Posterior vena cava (tissue), 2 donors: Measurements from ENCODE around the gene FAM53B. TPM values are rescaled to one million over a fixed set of nuclear protein-coding genes. Genes with fewer than 3 reads are reported as not detected.

Experiments used
- DNase-seq: peaks from one replicate; pipeline ENCODE4 v3.0.0-alpha.2; 2020; ENCODE audit warnings: low spot score
- intact Hi-C, 2 donors: fragments of 100-400 bp; cut with DNase I; formaldehyde crosslinking; loops; one replicate each; pipeline versions ENCODE4 v1.14.1 to v1.14.2; 2022 to 2023
- total RNA-seq, 2 donors: library from RNA; stranded (reverse); fragmentation: NEBNext Ultra II Directional; extraction: Animal tissue kit (Norgen Biotek cat#: 25700); gene quantifications; one replicate each; pipeline ENCODE4 v1.2.1, GENCODE V29; 2021
- donor health status: DM: yes; HTN: yes; CAD: no.
- donor health status: DM: yes; HTN: yes; CAD: no.

FAM53B gene
- total RNA-seq, 2 donors from 2014 or later, result 15.6 to 21.4 TPM

GRCh38 chr10:124645467-124646095 lies 98.6 kb downstream of the FAM53B start:
- DNase-seq, result no peak
- intact Hi-C loops, result loop anchor here in 1 of 2 donors (10.0 kb wide), 1 partner anchor 89 kb away; no protein-coding TSS in a partner anchor

GRCh38 chr10:124644771-124645415 lies 99.3 kb downstream of the FAM53B start:
- no peak for DNase-seq
- intact Hi-C loops, result loop anchor here in 1 of 2 donors (10.0 kb wide), 1 partner anchor 90 kb away; no protein-coding TSS in a partner anchor

- DNase-seq, result no peak
- intact Hi-C loops, result loop anchor here in 1 of 2 donors (10.0 kb wide), 1 partner anchor 91 kb away; no protein-coding TSS in a partner anchor
These were observed 99.9 kb downstream of the FAM53B start for GRCh38 chr10:124644236-124644635.

- no peak for DNase-seq
- intact Hi-C loops, result loop anchor here in 1 of 2 donors (10.0 kb wide), 1 partner anchor 91 kb away; no protein-coding TSS in a partner anchor
These were observed 100.7 kb downstream of the FAM53B start for GRCh38 chr10:124643330-124644009.

GRCh38 chr10:124642088-124642710 lies 102.0 kb downstream of the FAM53B start:
- no peak for DNase-seq
- intact Hi-C loops, result loop anchor here in 1 of 2 donors (10.0 kb wide), 1 partner anchor 93 kb away; no protein-coding TSS in a partner anchor

GRCh38 chr10:124641282-124642087 lies 102.7 kb downstream of the FAM53B start:
- intact Hi-C loops, result loop anchor here in 1 of 2 donors (10.0 kb wide), 1 partner anchor 93 kb away; no protein-coding TSS in a partner anchor
- DNase-seq, result no peak

GRCh38 chr10:124640538-124641231 lies 103.5 kb downstream of the FAM53B start:
- DNase-seq, result no peak
- intact Hi-C loops, result loop anchor here in 1 of 2 donors (10.0 kb wide), 1 partner anchor 94 kb away; no protein-coding TSS in a partner anchor

GRCh38 chr10:124640056-124640455 lies 104.1 kb downstream of the FAM53B start:
- intact Hi-C loops, result loop anchor here in 1 of 2 donors (10.0 kb wide), 1 partner anchor 95 kb away; no protein-coding TSS in a partner anchor
- DNase-seq, result no peak

GRCh38 chr10:124639646-124640045 lies 104.5 kb downstream of the FAM53B start:
- intact Hi-C loops, result loop anchor here in 1 of 2 donors (10.0 kb wide), 1 partner anchor 95 kb away; no protein-coding TSS in a partner anchor
- DNase-seq, result no peak

GRCh38 chr10:124639206-124639605 lies 105.0 kb downstream of the FAM53B start:
- intact Hi-C loops, result no loop called here
- DNase-seq, result no peak

GRCh38 chr10:124637746-124638145 lies 106.4 kb downstream of the FAM53B start:
- intact Hi-C loops, result no loop called here

GRCh38 chr10:124637091-124637700 lies 107.0 kb downstream of the FAM53B start:
- intact Hi-C loops, result no loop called here
- no peak for DNase-seq

More at GRCh38 chr10:124637746-124638145, 106.4 kb downstream of the FAM53B start:
- no peak for DNase-seq

GRCh38 chr10:124636271-124636995 lies 107.7 kb downstream of the FAM53B start:
- DNase-seq, result no peak
- intact Hi-C loops, result no loop called here

GRCh38 chr10:124632566-124632965 lies 111.6 kb downstream of the FAM53B start:
- DNase-seq, result no peak
- intact Hi-C loops, result loop anchor here in 1 of 2 donors (5.0 kb wide), 1 partner anchor 110 kb away; the partner anchor contains the start of gene FAM53B

GRCh38 chr10:124632064-124632531 lies 112.1 kb downstream of the FAM53B start:
- intact Hi-C loops, result loop anchor here in 1 of 2 donors (5.0 kb wide), 1 partner anchor 110 kb away; the partner anchor contains the start of gene FAM53B
- no peak for DNase-seq

- DNase-seq, result no peak
- intact Hi-C loops, result loop anchor here in 1 of 2 donors (5.0 kb wide), 1 partner anchor 112 kb away; the partner anchor contains the start of gene FAM53B
These were observed 113.6 kb downstream of the FAM53B start for GRCh38 chr10:124630551-124630950.
